ENCODE results near the gene FBP1. TPM values are rescaled to one million over a fixed set of nuclear protein-coding genes. Genes with fewer than 3 reads are reported as not detected.

FBP1 gene
- total RNA-seq: 0.46 and 2.9 TPM in 2 replicates
- 1.3 and 3.1 TPM in 2 replicates for polyA plus RNA-seq

- Histone ChIP-seq H3K4me1 (ENCODE audit: low read depth) (no peaks in the 10 kb centered on the region), H3K4me3 (peak within 1 kb of the TSS; percentile 41), H3K27ac (no peak within 1 kb of the TSS), H3K36me3 (no peaks in the 10 kb centered on the region), H3K9me3 (ENCODE audit: low read depth) (no peaks in the 10 kb centered on the region), H3K27me3 (peaks cover 70% of the 10 kb centered on the region)
- no peak for TF ChIP-seq CTCF (IDR thresholded peaks at IDR 0.05; ENCODE audit: low read depth, low read length)
- peak; percentile 28 to 44 for DNase-seq (ENCODE audit: low read depth in 1 of 2, low spot score in 1 of 2)
These were observed at the start of gene FBP1 for GRCh38 chr9:94639061-94639998. FBP1 (minus strand) TSS chr9:94639518; CDS start chr9:94639310, 208 bp downstream.

- Histone ChIP-seq H3K4me1 (ENCODE audit: low read depth) (no peaks in the 10 kb centered on the region), H3K36me3 (no peaks in the 10 kb centered on the region), H3K27ac (no peak overlapping the region), H3K4me3 (no peak overlapping the region), H3K27me3 (no peaks in the 10 kb centered on the region), H3K9me3 (ENCODE audit: low read depth) (no peaks in the 10 kb centered on the region)
- no peak for TF ChIP-seq CTCF (IDR thresholded peaks at IDR 0.05; ENCODE audit: low read depth, low read length)
- no peak for DNase-seq (ENCODE audit: low read depth in 1 of 2, low spot score in 1 of 2)
These were observed 48.1 kb upstream of the FBP1 start for GRCh38 chr9:94687451-94687850.

- peaks cover 4% of the 10 kb centered on the region for H3K4me1 ChIP-seq (ENCODE audit: low read depth)
- TF ChIP-seq CTCF (IDR thresholded peaks at IDR 0.05; ENCODE audit: low read depth, low read length): no peak
- H3K4me3 ChIP-seq: no peak overlapping the region
- no peak overlapping the region for H3K27ac ChIP-seq
- no peak for DNase-seq (ENCODE audit: low read depth in 1 of 2, low spot score in 1 of 2)
- no peaks in the 10 kb centered on the region for H3K9me3 ChIP-seq (ENCODE audit: low read depth)
- no peaks in the 10 kb centered on the region for H3K36me3 ChIP-seq
- H3K27me3 ChIP-seq: no peaks in the 10 kb centered on the region
These were observed 46.0 kb upstream of the FBP1 start for GRCh38 chr9:94685359-94685758.

GRCh38 chr9:94681508-94681907 is 42.2 kb upstream of the FBP1 start:
- peak; percentile 67 for TF ChIP-seq CTCF (IDR thresholded peaks at IDR 0.05; ENCODE audit: low read depth, low read length)
- DNase-seq (ENCODE audit: low read depth in 1 of 2, low spot score in 1 of 2): peak; percentile 79 to 87
- peaks cover 4% of the 10 kb centered on the region for H3K4me1 ChIP-seq (ENCODE audit: low read depth)
- H3K27me3 ChIP-seq: no peaks in the 10 kb centered on the region
- H3K36me3 ChIP-seq: no peaks in the 10 kb centered on the region
- no peak overlapping the region for H3K27ac ChIP-seq
- H3K4me3 ChIP-seq: no peak overlapping the region
- H3K9me3 ChIP-seq (ENCODE audit: low read depth): no peaks in the 10 kb centered on the region

GRCh38 chr9:94680621-94681020 is 41.3 kb upstream of the FBP1 start:
- no peak overlapping the region for H3K4me3 ChIP-seq
- H3K27me3 ChIP-seq: no peaks in the 10 kb centered on the region
- H3K27ac ChIP-seq: no peak overlapping the region
- TF ChIP-seq CTCF (IDR thresholded peaks at IDR 0.05; ENCODE audit: low read depth, low read length): no peak
- peaks cover 4% of the 10 kb centered on the region for H3K4me1 ChIP-seq (ENCODE audit: low read depth)
- no peak for DNase-seq (ENCODE audit: low read depth in 1 of 2, low spot score in 1 of 2)
- H3K9me3 ChIP-seq (ENCODE audit: low read depth): no peaks in the 10 kb centered on the region
- no peaks in the 10 kb centered on the region for H3K36me3 ChIP-seq
